HL-60/S4 (cell line): ENCODE measurements around the gene ETV3L.
"Not testable (repeated sequence)": the region's sequence is repeated elsewhere in the genome, so short reads cannot be mapped to it uniquely, and the experiment has no call there.

ENCODE experiments used
- in situ Hi-C: fragments of 300-500 bp; cut with MboI; formaldehyde crosslinking; loops from 2 replicates; pipeline ENCODE4 v1.14.3; 2022; ENCODE audit warnings: low sequenced_read_pairs

ETV3L gene

DNA sequence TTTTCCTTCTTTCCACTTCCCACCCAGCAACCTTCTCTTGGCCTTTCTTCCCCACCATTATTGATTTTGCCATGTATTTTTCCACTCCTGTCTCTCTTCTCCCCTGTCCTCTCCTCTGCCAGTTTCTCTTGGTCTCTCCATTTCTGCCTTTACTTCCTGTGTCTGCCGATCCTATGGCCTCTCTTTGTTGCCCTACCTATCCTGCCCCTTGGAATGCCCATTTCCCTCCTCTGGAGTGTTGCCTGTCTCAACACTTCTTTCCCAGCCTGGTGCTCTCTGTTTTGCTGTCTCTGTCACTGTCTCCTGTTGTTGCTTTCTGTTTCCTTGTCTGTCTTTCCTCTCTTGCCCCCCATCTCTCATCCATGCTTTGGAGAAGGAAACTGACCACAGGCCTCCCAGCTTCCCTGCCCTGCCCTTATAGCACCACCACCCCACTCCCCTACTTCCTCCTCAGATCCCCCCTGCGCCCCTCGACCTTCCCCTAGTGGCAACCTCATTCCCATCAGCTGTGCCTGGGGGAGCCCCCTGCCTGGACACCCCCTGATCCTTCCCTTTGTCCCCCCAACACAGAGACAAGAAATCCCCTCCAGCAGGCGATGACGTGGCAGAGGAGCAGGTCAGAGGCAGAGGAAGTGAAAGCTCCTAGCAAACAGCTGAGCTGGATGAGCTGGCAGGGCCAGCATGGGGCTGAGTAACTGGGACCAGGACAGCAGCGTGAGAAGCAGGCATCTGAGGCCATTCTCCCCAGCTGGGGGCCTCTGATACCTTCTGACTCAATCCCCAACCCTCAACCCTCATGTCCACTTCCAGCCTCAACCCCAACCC is 6.6 kb upstream of the ETV3L start:
- in situ Hi-C loops = no loop called here

DNA sequence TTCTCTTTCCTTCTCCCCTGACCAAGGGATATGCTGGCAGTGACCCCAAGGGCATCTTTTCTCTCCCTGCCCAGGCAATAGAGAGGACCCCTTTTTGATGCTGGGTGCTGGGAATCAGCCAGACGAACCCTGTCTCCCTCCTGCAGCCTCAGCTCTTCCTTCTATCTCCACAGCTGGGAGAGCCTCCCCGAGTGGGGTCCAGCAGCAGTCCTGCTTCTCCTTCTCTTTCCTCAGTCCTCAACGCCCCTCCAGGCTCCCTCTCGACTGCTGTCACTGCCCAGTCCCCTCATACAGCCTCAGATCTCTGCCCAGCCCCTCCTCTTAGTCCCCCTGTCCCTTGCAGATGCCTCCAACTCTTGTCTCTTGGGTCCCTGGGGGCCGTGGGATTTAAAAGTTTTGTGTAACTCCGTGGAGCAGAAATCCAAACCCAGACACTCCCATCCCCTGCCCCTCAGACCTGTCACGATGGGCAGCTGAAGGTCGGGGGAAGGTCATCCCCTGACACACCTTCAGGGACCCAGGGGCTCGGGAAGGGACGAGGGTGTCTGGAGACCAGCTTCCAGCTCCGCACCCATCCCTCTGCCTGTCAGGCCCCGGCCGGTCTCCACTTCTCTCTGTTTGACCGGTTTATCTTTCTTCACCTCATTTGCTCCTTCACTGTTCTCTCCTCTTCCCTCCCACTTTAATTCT is 5.8 kb upstream of the ETV3L start:
- in situ Hi-C loops = no loop called here

DNA sequence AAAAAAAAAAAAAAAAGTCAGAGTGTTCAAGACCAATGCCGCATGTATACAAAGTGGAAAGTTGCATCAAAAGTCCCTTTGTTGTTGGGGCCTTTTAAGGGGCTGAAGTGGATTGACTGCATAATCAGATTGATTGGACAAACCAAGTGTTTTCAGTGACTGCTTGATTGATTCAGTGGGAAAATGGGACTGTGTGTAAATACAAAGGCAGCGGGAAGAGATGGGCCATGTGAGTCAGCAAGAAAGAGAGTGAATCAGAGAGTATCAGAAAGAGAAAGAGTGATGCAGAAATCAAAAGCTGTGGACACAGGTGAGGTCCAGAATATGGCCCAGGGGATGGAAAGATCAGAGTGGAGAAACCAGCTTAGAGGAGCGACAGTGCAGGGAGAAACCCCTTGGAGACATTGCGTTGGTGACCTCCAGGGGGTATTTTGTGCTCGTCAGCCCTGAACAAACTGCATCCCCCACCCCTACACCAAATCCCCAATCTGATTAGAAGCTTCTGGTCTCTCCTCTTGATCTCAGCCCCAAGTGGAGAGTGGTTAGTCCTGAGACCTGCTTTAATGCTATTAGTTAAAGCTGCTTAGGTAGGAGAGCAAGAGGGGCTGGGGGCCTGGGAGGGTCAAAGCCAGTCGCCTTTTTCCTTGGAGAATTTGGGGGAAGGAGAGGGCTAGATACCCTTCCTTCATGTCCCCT is 5.1 kb upstream of the ETV3L start:
- in situ Hi-C loops = no loop called here

DNA sequence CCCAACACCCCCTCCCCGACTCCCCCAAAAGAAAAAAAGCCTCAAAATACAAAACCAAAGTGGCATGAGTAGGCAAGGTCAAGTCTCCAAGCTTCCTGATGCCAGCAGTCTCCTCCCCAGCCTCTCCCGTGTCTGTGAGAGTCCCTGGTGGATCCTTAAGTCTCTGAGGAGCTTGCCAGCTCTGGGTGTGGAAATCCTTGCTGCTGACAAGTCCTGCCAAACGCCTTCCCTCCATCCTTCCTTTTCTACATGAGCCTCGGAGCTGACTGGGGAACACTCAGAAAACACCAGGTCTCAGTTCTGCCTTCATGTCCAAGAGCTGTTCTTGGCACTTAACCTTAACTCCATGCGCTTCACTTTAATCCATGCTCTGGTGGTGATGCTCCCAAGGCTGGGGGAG is 3.7 kb upstream of the ETV3L start:
- in situ Hi-C loops = no loop called here

DNA sequence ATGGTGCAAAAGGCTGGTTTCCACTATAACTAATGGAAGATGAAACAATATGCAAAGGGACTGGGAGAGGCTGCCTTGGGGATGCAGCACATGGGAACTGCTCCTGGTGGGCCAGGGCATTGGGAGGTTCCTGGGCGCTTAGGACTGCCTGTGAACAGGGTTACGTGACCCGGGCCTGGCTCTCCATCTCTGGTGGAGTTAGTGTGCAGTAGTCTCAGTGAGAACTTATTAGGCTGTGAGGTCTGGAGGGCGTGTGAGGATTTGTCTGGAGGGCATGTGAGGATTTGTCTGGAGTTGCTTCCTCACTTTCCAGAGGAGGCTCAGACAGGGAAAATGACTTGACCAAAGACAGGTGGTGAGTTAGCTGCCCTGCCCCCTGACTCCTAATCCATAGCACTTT is 1.5 kb upstream of the ETV3L start:
- in situ Hi-C loops = no loop called here

DNA sequence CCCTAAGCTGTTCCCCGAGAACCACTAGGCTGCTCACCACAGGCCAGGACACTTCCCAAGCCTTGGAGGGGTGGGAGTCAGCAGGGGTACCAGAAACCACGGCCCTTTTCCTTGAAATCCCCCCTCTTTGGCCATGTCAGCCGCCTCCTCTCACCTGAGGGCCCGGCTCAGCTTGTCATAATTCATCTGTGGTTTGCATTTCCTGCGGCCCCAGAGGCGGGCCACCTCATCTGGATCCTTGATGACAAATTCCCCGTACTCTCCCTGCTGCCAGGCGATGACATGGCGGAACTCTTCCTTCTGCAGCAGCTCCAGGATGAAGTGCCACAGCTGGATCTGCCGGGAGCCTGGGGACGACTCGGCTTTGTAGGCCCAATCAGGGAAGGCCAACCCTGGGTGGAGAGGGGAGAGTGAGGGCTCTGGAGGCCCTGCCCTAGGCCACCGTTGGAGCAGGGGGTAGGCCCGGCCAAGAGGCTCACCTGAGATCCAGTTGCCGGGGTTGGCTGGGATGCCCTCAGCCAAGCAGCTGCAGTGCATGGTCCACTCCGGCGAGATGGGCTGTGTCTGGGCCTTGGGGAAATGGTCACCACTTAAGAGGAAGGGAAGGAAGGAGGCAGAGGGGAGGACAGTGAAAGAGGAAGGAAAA is 498 bp downstream of the ETV3L start:
- in situ Hi-C loops = not testable (repeated sequence)

DNA sequence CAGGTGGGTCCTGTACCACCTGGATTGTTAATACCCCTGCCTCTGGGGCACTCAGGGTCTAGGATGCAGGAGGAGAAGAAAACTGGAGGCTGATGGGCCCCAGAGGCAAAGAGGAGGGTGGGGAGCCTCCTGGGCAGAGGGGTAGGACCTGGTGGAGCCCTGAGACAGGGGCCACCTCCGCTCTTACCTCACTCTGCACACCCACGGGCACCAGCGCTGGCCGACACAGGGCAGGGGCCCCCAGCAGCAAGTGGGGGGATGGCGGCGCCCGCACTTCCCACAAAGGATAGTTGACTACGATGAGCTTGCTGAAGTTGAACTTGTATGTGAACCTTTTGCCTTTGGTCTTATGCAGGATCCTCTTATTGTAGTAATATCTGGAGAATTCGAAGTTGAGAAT is 1.1 kb downstream of the ETV3L start:
- in situ Hi-C loops = no loop called here

DNA sequence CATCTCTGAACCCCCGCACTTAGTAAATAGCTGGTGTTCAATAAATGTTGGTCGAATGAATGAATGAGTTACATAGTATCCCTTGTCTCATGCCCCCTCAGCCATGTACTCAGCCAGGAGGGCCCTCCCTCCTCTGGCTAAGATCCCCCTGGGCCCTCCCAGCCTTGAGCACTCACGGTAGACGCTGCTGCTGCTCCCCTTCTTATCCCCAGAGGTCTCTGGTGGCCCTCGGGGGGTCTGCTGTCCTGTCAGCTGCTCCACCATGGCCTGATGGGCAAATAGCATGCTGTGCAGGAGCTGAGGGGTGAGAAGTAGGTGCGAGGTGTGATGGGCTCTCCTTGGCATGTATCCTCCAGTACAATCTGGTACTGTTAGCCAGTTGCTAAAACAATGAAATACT is 1.9 kb downstream of the ETV3L start:
- in situ Hi-C loops = no loop called here

DNA sequence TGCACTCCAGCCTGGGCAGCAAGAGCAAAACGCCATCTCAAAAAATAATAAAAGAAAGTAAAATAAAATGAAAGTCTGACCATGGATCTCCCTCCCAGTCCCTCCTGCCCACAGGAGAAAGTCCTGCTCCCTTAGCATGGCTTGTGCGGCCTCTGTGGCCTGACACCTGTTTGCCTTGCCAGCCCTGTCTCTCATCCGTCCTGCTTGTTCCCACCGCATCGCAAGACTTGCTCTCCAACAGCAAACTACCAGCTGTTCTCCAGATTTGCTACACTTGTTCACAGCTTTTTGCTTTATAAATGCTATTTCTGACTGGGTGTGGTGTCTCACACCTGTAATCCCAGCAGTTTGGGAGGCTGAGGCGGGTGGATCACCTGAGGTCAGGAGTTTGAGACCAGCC is 2.7 kb downstream of the ETV3L start:
- in situ Hi-C loops = no loop called here

DNA sequence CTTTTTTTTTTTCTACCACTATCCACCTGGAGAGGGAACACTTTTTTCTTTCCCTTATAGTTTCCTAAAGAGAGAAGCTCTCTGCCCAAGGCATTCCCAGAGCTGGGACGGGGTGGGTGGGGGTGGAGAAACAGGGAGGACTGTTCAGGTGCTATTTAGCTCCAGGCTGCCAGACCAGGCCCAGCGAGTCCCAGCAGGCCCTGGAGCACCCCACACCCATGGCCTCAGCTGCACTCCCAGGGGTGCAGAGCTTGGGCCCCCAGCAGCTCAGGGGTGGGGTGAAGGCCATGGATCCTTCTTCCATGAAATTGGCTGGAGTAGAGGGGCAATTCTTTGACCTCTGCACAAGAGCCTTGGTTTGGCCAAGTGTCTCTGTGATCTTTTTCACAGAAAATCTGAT is 4.1 kb downstream of the ETV3L start:
- in situ Hi-C loops = no loop called here

DNA sequence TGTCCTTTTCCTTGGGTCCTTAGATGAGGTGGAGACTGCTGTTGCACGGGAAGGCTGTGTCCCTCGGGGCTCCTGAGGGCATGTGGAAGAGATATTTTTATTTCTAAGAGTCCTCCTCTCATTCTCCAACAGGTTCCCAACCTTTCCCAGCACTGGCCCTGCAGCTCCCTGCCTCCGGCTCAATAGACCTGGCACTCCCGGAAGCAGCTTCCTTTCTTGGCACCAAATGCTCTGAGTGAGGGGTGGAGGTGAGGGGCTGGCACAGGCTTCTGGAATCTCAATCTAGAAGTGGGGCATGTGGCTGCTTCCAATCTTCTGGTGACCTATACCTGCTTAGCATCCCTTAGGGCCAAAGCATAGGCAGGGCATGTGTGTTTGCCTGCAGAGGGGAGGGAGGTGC is 4.5 kb downstream of the ETV3L start:
- in situ Hi-C loops = no loop called here

DNA sequence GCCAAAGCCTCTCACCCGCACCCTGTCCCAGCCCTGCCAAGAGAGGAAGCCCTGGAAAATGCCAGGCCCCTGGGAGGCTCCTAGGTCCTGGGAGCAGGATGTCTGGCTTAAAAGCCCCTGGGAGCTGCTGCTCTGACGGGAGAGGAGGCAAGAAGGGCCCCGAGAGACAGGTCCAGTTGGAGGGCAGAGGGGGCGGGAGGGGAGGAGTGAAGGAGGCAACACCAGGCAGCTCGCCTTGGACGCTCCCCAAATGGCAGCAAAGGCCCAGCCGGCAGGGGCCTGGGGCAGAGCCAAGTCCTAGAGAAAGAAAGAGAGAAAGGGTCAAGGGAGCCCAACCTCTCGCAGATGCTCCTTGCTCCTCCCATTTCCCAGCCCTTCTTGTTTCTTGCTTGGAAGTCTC is 6.8 kb downstream of the ETV3L start:
- in situ Hi-C loops = no loop called here

DNA sequence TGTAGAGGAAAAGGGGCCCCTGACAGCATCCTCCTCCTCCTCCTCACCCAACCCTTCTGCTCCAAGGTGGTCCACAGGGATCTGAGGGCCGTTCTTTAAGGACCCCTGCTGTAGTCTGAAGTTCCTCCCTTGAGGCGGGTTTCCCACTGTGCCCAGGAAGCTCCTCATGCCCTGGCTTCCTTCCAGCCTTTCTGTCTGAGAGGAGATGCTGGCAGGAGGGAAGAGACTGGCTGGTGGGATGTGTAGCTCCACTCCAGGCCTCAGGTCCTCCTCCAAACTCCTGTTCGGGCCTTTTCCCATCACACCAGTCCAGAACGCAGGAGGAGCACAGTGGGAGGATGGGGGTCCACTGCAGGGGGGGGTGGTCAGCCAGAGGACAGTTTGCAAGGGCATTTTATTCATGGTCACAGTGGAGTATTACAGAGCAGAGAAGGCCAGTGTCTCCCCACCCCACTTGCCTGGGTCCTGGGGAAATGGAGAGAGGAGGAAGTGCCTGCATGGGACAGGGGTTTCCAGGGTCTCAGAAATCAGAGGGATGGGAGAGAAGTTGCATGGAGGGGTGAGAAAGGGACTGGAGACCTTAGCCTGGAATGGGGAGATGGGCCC is 7.8 kb downstream of the ETV3L start:
- in situ Hi-C loops = no loop called here

DNA sequence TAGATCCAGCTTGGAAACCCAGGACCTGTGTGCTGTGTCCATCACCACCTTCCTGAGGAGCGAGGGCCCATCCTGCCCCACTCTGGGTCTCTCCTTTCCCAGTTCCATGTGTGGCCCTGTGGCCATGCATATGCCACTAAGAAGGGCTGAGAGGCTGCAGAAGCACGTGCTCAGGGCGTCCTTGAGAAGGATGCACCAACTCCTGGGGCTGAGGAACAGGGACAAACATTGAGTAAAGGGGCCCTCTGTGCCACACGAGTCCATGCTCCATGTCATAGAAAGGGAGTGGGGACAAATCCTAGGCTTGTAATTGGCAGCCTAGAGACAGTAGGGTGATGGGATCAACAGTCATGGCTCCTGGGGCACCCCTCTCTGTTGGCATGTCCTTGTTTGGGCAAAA is 8.4 kb downstream of the ETV3L start:
- in situ Hi-C loops = no loop called here

DNA sequence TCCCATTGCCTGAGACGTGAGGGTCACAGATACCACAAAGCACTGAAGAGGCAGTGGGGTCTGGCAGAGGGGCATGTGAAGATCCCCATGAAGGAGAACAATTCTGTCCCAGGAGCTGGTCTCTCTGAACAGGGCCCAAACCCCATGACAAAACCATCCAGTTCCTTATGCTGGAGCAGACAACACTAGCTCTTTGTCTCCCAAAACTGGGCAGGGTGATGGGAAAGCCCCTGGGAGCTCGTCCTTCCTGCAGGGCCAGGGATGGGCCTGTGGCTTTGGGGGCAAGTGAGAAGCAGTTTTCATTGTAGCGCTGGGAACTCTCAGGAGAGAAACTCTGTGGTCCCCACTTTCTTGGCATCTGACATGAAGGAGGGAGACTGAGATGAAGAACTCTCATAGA is 8.8 kb downstream of the ETV3L start:
- in situ Hi-C loops = no loop called here

DNA sequence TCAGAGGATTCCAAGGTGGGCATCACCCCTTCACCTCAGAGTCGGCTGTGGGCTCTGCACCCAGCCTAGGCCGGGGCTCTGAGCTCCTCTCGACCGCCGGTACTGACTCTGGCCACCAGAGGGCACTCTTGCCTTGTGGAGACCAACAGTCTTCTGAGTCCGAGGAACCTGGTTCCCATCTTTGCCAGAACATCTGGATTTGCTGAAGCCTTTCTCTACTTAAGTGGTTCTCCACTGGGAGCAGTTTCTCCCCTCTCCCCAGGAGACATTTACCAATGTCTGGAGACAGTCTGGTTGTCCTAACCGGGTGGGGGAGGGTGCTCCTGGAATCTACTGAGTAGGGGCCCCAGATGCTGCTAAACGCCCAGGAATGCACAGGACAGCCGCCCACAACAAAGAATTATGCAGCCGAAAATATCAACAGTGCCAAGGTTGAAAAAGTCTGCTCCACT is 9.4 kb downstream of the ETV3L start:
- in situ Hi-C loops = no loop called here

DNA sequence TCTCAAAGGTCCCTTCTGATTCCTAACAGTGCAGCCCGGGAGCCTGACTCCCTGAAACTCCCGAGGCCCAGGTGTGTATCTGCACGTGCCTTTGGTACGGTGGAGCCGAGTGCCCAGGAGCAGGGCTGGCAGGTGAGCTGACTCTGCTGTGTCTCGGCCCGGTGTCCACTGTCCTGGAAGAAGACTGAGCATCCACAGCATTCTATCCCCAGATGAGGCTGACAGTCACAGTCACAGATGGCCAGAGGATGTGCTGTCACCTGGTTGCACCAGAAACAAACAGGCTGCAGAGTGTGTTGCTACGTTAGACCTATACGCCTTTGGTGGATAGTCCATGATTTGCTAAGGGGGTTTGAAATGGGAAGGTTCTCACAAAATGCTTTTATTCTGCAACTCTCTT is 9.8 kb downstream of the ETV3L start:
- in situ Hi-C loops = no loop called here

DNA sequence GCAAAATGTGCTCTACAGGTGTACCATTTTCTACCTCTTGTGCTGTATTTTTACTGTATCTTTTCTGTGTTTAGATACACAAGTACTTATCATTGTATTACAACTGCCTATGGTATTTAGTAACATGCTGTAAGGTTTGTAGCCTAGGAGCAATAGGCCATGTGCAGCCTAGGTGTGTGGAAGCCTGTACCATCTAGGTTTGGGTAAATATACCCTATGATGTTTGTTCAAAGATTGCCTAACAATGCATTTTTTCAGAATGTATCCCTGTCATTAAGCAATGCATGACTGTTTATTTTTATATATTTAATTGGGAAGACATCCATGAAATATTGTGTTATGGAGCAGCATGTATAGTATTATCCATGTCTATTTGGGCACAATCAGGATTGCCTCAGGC is 11.0 kb downstream of the ETV3L start:
- in situ Hi-C loops = no loop called here

DNA sequence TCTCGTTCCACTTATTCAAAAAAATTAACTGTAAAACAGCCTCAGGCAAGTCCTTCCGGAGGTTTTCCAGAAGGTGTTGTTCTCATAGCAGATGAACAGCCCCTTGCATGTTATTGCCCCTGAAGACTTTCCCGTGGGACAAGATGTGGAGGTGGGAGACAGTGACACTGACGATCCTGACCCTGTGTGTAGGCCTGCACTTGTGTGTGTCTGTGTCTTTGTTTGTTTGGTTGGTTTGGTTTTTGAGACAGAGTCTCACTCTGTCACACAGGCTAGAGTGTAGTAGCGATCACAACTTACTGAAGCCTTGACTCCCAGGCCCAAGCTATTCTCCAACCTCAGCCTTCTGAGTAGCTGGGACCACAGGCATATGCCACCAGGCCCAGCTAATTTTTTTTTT is 12.6 kb downstream of the ETV3L start:
- in situ Hi-C loops = no loop called here

DNA sequence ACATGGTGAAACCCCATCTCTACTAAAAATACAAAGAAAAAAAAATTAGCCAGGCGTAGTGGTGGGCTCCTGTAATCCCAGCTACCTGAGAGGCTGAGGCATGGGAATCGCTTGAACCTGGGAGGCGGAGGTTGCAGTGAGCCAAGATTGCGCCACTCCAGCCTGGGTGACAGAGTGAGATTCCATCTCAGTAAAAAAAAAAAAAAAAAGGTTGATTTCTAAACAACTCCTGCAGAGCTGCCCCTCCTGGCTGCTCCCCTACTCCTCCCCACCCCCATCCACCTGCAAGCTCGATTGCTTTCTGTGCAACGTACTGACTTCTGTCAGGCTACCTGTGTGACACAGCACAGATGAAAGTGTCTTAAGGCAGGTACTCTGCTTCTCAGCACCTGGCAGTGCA is 13.3 kb downstream of the ETV3L start:
- in situ Hi-C loops = no loop called here

DNA sequence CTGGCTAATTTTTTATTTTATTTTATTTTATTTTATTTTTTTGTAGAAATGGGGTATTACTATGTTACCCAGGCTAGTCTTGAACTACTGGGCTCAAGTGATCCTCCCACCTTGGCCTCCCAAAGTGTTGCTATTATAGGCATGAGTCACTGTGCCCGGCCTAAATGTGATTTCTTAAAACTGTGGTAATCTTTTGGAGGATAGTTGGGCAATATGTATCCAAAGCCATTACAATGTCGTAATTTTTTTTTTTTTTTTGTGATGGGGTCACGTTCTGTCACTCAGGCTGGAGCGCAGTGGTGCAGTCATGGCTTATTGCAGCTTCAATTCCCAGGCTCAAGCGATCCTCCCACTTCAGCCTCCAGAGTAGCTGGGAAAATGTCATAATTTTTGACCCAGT is 14.2 kb downstream of the ETV3L start:
- in situ Hi-C loops = no loop called here
